Measurements from ENCODE around the gene TAF5L. TPM values are rescaled to one million over a fixed set of nuclear protein-coding genes. Genes with fewer than 3 reads are reported as not detected.

The TAF5L gene
- total and polyA plus RNA-seq, 2 of the 8 experiments (the other 6 are each of a cell fraction or from before 2014, with no cell fraction given): 17.7 to 23.3 TPM

DNA sequence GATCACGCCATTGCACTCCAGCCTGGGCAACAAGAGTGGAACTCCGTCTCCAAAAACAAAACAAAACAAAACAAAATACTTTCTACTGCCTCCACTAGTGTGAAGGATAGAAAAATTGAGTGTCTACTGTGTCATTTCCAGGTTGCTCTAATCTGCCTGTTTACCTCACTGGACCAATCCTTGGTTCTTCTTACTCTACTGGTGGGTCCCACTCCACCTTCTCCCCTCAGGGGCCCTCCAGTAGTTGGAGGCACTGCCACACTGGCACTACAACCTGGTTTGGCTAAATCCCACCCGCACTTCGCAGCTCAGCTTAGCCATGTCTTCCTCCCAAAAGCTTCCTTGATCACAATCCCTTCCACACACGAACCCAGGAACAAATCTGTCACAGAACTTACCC lies 2.7 kb downstream of the TAF5L start:
- Histone ChIP-seq H3K36me3 (ENCODE audit: control insufficient read depth in 2 of 4, insufficient read depth in 4 of 4, low read length in 3 of 4) (no peaks in the 10 kb centered on the region; a peak in 1 of 8 replicates), H4K20me1 (replicated peaks in 1 of 2; ENCODE audit: control insufficient read depth in 1 of 2, insufficient read depth in 2 of 2, low read length in 2 of 2) (peaks cover 5 to 12% of the 10 kb centered on the region in 2 experiments), H4K8ac (ENCODE audit: extremely low read depth, insufficient read depth, low read length) (no peak overlapping the region), H3K18ac (ENCODE audit: extremely low read depth, low read length) (no peak overlapping the region), H3K23me2 (ENCODE audit: low read depth, low read length) (peaks cover 10% of the 10 kb centered on the region), H2BK20ac (ENCODE audit: low read length) (no peak overlapping the region), H4K5ac (ENCODE audit: insufficient read length, low read depth, low read length) (no peak overlapping the region), H3K79me2 (ENCODE audit: control insufficient read depth in 1 of 2, insufficient read depth in 2 of 2, low read length in 2 of 2) (peaks cover 18 to 88% of the 10 kb centered on the region in 2 experiments), H3K27ac (ENCODE audit: low read depth, low read length) (no peak overlapping the region), H2BK15ac (ENCODE audit: low read length) (no peak overlapping the region), H2AK5ac (ENCODE audit: low read depth, low read length) (no peak overlapping the region), H2BK12ac (ENCODE audit: low read depth, low read length) (no peak overlapping the region), H3K4me2 (ENCODE audit: insufficient read depth in 1 of 2, low read depth in 2 of 2, low read length in 2 of 2) (no peak overlapping the region; a peak in 1 of 4 replicates), H3K14ac (ENCODE audit: insufficient read length) (no peak overlapping the region), H2AFZ (ENCODE audit: low read length) (no peak overlapping the region), H3K23ac (ENCODE audit: insufficient read length) (no peak overlapping the region), H3K9me3 (ENCODE audit: insufficient read depth in 2 of 2, low read depth in 1 of 2, low read length in 1 of 2) (no peaks in the 10 kb centered on the region), H3K4me1 (replicated peaks in 1 of 4; ENCODE audit: control insufficient read depth in 3 of 4, insufficient read depth in 4 of 4, low read length in 3 of 4) (peaks cover 3 to 11% (median 5%) of the 10 kb centered on the region in 4 experiments; a peak in 6 of 7 replicates), H3K4me3 (ENCODE audit: extremely low read depth in 1 of 4, insufficient read depth in 2 of 4, low read depth in 3 of 4, low read length in 4 of 4) (no peak overlapping the region), H4K91ac (replicated peaks; ENCODE audit: insufficient read length, low read length) (no peak overlapping the region), H3K56ac (replicated peaks; ENCODE audit: insufficient read length, low read depth, low read length) (no peak overlapping the region), H2BK5ac (ENCODE audit: low read depth, low read length) (no peak overlapping the region), H3K9ac (replicated peaks in 1 of 4; ENCODE audit: extremely low read depth in 1 of 4, low read depth in 3 of 4, low read length in 3 of 4) (no peak overlapping the region), H3K4ac (replicated peaks; ENCODE audit: insufficient read length, low read depth, low read length) (no peak overlapping the region), H3K79me1 (ENCODE audit: low read depth, low read length) (peaks cover 23% of the 10 kb centered on the region), H2BK120ac (replicated peaks; ENCODE audit: low read depth, low read length) (no peak overlapping the region), H3K27me3 (replicated peaks in 1 of 4; ENCODE audit: control insufficient read depth in 3 of 4, extremely low read depth in 1 of 4, insufficient read depth in 3 of 4, low read length in 3 of 4) (peaks cover 0 to 2% (median 0%) of the 10 kb centered on the region in 4 experiments; a peak in 1 of 7 replicates)
- ChIA-PET POLR2A (ENCODE audit: partially characterized antibody) (interaction anchor here (0.6 to 1.4 kb wide), 6 partner anchors 9 to 344 kb away, joined by 3 to 4 read pairs (median 3); no protein-coding TSS in a partner anchor), CTCF (ENCODE audit: partially characterized antibody) (interaction anchor here (0.9 to 2.7 kb wide), 4 partner anchors 12 to 65 kb away, joined by 3 to 14 read pairs (median 4); partner anchors contain the start of gene ABCB10)
- no peak for DNase-seq (ENCODE audit: low read depth in 1 of 2, low spot score in 2 of 2)
- WGBS, 2 experiments (ENCODE audit: extremely low coverage in 1 of 2, insufficient coverage in 1 of 2, insufficient read length in 1 of 2, insufficient replicate concordance in 2 of 2, low coverage in 1 of 2, low lambda C conversion rate in 2 of 2, missing lambda C conversion rate in 1 of 2): 93% methylated on average over 5 of the region's 5 CpGs; no CpG with 5 or more reads in 1 of the 2 experiments
- FAIRE-seq: no peak
- TF ChIP-seq GTF2F1 (IDR thresholded peaks at IDR 0.05; ENCODE audit: borderline replicate concordance, low read depth, low read length) (no peak), ZNF274 (IDR thresholded peaks at IDR 0.05; ENCODE audit: borderline replicate concordance, extremely low read depth, low read length) (no peak), SP2 (IDR thresholded peaks at IDR 0.05; ENCODE audit: low read length) (no peak), EP300 (IDR thresholded peaks at IDR 0.05; ENCODE audit: borderline replicate concordance in 1 of 2, low read depth in 2 of 2, low read length in 2 of 2) (no peak), SP4 (IDR thresholded peaks at IDR 0.05; ENCODE audit: low read length) (no peak), RXRA (IDR thresholded peaks at IDR 0.05; ENCODE audit: insufficient read depth, low read depth, low read length) (no peak), NANOG (IDR thresholded peaks at IDR 0.05; ENCODE audit: insufficient read depth, low read depth, low read length, poor library complexity, severe bottlenecking) (no peak), POU5F1 (IDR thresholded peaks at IDR 0.05; ENCODE audit: low read depth, low read length) (no peak), YY1 (IDR thresholded peaks at IDR 0.05; ENCODE audit: low read depth, low read length) (no peak), SIX5 (IDR thresholded peaks at IDR 0.05; ENCODE audit: low read depth, low read length) (no peak), HDAC2 (IDR thresholded peaks at IDR 0.05; ENCODE audit: borderline replicate concordance in 1 of 2, low read depth in 2 of 2, low read length in 2 of 2) (no peak)
- TF ChIP-seq, protein P1, sequence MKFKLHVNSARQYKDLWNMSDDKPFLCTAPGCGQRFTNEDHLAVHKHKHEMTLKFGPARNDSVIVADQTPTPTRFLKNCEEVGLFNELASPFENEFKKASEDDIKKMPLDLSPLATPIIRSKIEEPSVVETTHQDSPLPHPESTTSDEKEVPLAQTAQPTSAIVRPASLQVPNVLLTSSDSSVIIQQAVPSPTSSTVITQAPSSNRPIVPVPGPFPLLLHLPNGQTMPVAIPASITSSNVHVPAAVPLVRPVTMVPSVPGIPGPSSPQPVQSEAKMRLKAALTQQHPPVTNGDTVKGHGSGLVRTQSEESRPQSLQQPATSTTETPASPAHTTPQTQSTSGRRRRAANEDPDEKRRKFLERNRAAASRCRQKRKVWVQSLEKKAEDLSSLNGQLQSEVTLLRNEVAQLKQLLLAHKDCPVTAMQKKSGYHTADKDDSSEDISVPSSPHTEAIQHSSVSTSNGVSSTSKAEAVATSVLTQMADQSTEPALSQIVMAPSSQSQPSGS (IDR thresholded peaks at IDR 0.05; ENCODE audit: low read length): no peak
